Activated T-helper 2 cell treated with anti-CD3 and anti-CD28 coated beads, Interferon-gamma antibody, Interleukin-2, Interleukin-4, amounts not matched to agents 10 μg/mL and 5 μg/mL and 100 μg/mL, durations not matched to agents 14 hours and 24 hours and 36 hours (primary cell): Measurements from ENCODE around the gene POLDIP3. TPM values are rescaled to one million over a fixed set of nuclear protein-coding genes. Genes with fewer than 3 reads are reported as not detected.
"Not testable (repeated sequence)": the region's sequence is repeated elsewhere in the genome, so short reads cannot be mapped to it uniquely, and the experiment has no call there.

Experiments used
- DNase-seq: peaks from one replicate; pipeline ENCODE4 v3.0.0; 2021; ENCODE audit warnings: low spot score
- H3K27ac Mint-ChIP-seq: one replicate; pipeline ENCODE4 v1.8.0; 2021; ENCODE audit warnings: mixed read lengths
- H3K27me3 Mint-ChIP-seq: one replicate; pipeline ENCODE4 v1.8.0; 2021; ENCODE audit warnings: low read depth, mixed read lengths
- H3K36me3 Mint-ChIP-seq: one replicate; pipeline ENCODE4 v1.8.0; 2021; ENCODE audit warnings: low read depth, mixed read lengths
- H3K4me1 Mint-ChIP-seq: one replicate; pipeline ENCODE4 v1.8.0; 2021; ENCODE audit warnings: low read depth, mixed read lengths
- H3K4me3 Mint-ChIP-seq: one replicate; pipeline ENCODE4 v1.8.0; 2021; ENCODE audit warnings: low read depth, mild to moderate bottlenecking, moderate library complexity, mixed read lengths
- H3K9me3 Mint-ChIP-seq: one replicate; pipeline ENCODE4 v1.8.0; 2021; ENCODE audit warnings: mixed read lengths
- intact Hi-C: fragments of 100-400 bp; cut with micrococcal nuclease; formaldehyde crosslinking; loops from one replicate; pipeline ENCODE4 v1.15.1; 2023
- total RNA-seq: library from RNA; stranded (reverse); gene quantifications from 2 replicates; pipeline ENCODE4 v1.2.3, GENCODE V29; 2022

Gene POLDIP3
- total RNA-seq, 1 donor from 2014 or later = 74.7 TPM

DNA sequence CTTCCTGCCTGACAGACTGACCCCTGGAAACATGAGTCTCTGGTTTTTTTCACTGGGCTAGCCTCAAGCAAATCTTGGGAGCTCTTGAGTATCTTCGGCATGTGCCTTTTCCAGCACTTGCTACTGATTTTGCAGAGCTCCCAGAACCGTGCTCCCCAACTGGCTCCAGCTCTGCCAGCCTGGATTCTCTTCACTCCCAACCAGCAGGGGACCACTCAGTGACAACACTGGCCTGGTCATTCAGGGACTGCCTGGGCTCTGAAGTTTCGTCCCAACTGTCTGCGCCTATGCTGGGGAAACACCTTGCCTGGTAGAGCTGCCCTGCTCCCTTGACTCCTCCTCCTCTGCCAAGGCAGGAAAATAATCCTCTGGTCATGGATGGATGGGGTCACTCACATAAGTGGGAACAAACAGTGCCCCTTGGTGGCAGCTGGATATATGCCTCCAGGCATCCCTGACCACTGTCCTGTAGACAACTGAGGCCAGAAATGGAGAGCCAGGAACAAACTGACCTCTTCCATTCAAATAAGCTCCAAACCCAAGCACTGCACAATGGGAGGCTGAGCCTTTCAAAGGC lies 30.2 kb downstream of the POLDIP3 start:
- Mint-ChIP-seq H3K27ac (no peak overlapping the region), H3K27me3 (no peaks in the 10 kb centered on the region), H3K9me3 (no peaks in the 10 kb centered on the region), H3K4me1 (peaks cover 8% of the 10 kb centered on the region), H3K4me3 (no peak overlapping the region), H3K36me3 (peaks cover 53% of the 10 kb centered on the region)
- intact Hi-C loops = no loop called here
- no peak for DNase-seq

- Mint-ChIP-seq H3K4me3 (peak overlapping the region; percentile 62), H3K36me3 (peaks cover 56% of the 10 kb centered on the region), H3K4me1 (peaks cover 8% of the 10 kb centered on the region), H3K27me3 (no peaks in the 10 kb centered on the region), H3K27ac (no peak overlapping the region), H3K9me3 (no peaks in the 10 kb centered on the region)
- DNase-seq = no peak
- intact Hi-C loops = no loop called here
These were observed 31.7 kb downstream of the POLDIP3 start for GRCh38 chr22:42582987-42583386.

DNA sequence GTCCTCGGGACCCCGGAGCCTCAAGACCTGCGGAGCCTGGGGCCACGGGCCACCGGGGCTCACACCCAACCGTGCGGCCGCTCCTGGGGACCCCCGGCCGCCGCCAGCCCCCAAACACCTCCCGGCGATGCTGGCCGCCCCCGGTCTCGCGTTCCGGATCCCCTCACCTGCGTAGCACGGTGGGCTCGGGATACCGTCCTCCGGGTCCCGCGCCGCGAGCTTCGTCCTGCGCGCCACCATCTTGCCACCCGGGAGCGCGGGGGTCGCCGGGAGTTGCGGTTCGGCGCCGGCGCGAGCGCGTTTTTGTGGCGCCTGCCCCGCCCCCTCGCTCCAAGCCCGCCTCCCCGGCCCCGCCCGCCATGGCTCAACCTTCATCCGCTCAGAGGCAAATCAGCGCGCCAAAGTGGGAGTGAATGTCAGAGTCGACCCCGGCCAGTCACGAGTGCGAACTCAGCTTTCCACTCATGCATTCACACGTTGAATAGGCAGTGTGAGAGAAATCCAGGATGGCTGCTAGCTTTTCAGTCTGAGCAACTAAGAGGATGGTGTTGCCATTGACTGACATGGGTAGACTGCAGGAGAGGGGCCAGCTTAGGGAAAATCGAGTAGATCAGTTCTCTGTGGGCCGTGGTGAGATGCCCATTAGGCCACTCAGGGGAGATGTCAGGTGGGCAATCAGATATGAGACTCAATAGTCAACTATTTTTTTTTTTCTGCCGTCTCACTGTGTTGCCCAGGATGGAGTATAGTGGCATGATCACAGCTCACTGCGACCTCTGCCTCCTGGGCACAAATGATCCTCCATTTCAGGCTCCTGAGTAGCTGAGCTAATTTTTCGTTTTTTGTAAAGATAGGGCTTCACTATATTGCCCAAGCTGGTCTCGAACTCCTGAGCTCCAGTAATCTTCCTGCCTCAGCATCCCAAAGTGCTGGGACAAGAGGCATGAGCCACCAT lies 32.6 kb downstream of the POLDIP3 start:
- Mint-ChIP-seq H3K4me3 (peak overlapping the region; percentile 98), H3K9me3 (no peaks in the 10 kb centered on the region), H3K4me1 (peaks cover 8% of the 10 kb centered on the region), H3K36me3 (peaks cover 51% of the 10 kb centered on the region), H3K27ac (peak overlapping the region; percentile 69), H3K27me3 (no peaks in the 10 kb centered on the region)
- DNase-seq = peak; percentile 76
- intact Hi-C loops = no loop called here

- H3K27me3 Mint-ChIP-seq, intact Hi-C loops, DNase-seq, H3K4me1 Mint-ChIP-seq, H3K9me3 Mint-ChIP-seq: not testable (repeated sequence)
- Mint-ChIP-seq H3K4me3 (peak overlapping the region; percentile 98), H3K36me3 (peaks cover 45% of the 10 kb centered on the region), H3K27ac (peak overlapping the region; percentile 92)
These were observed 33.4 kb downstream of the POLDIP3 start for GRCh38 chr22:42581194-42581761.

DNA sequence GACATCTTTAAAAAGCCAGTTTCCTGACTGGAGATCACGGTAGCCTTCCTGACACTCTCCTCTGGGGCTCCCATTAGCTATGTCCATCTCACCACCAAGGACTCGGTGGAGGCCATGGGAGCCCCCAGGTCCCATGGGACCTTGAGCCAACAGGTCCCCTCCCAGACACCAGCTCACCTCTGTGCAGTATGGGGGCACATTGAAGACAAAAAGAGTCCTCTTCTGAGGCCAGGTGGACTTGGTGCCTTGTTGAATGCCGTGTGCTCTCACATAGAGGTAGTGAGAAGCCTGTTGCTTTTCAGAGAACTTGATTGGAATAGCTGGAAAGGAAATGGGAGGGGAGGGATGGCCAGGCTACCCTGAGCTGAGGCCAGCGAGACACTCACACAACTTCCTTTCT lies 34.6 kb downstream of the POLDIP3 start:
- H3K9me3 Mint-ChIP-seq, intact Hi-C loops, H3K27ac Mint-ChIP-seq: not testable (repeated sequence)

DNA sequence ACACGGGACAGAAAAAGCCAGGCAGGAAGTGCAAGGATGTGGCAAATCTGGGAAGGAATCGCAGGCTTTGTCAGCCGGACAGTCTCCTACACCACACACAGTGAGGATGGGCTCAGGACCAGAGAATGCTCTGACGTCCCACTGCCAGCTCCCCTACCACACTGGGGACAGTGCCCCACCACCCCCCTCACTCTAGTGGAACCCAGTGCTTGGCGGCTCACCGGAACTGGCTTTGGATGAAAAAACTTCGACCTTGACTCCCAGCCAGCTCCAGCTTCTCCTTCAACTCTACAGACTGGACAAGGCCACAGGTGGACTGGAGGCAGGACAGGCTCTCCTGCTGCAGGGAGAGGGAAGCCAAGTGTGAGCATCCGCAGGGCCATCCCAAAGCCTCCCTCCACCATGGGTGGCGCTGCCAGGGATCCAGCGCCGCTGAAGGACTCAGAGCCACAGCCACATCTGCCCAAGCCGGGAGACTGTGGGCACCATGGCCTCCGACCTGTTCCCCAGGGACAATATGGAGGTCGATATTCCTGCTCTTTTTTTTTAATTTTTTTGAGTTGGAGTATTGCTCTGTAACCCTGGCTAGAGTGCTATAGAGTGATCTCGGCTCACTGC lies 37.0 kb downstream of the POLDIP3 start:
- H3K4me1 Mint-ChIP-seq = peaks cover 8% of the 10 kb centered on the region
- H3K27ac Mint-ChIP-seq = no peak overlapping the region
- H3K4me3 Mint-ChIP-seq = no peak overlapping the region
- H3K27me3 Mint-ChIP-seq = no peaks in the 10 kb centered on the region
- H3K9me3 Mint-ChIP-seq = no peaks in the 10 kb centered on the region
- no peak for DNase-seq
- H3K36me3 Mint-ChIP-seq = peaks cover 32% of the 10 kb centered on the region
- intact Hi-C loops = no loop called here

More for the DNA sequence above, 34.6 kb downstream of the POLDIP3 start:
- DNase-seq, H3K27me3 Mint-ChIP-seq, H3K4me1 Mint-ChIP-seq: not testable (repeated sequence)
- peak overlapping the region; percentile 42 for H3K4me3 Mint-ChIP-seq
- H3K36me3 Mint-ChIP-seq = peaks cover 34% of the 10 kb centered on the region

DNA sequence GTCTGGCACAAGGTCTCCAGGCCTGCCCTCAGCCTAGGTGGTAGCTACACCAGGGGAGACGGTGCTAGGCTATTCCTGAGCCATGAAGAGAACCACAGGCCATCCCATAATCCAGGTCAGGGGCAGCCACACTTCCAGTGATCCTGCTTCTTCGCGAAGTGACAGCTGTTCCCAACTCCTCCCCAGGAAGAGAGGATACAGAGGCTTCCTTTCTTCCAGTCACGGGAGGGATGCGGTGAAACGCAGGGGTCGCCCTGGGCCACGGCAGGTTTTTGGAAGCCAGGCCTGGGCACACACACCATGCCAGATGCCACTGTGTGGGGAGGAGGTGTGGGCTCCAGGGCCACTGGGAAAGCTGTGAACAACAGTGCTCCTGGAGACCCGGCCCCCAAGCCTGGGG lies 37.5 kb downstream of the POLDIP3 start:
- DNase-seq, H3K27me3 Mint-ChIP-seq, H3K4me3 Mint-ChIP-seq, H3K27ac Mint-ChIP-seq, H3K4me1 Mint-ChIP-seq, H3K9me3 Mint-ChIP-seq, intact Hi-C loops: not testable (repeated sequence)
- H3K36me3 Mint-ChIP-seq = peaks cover 32% of the 10 kb centered on the region

GRCh38 chr22:42575996-42576574 lies 38.6 kb downstream of the POLDIP3 start:
- H3K4me3 Mint-ChIP-seq, H3K27ac Mint-ChIP-seq, intact Hi-C loops, H3K4me1 Mint-ChIP-seq, DNase-seq, H3K9me3 Mint-ChIP-seq, H3K27me3 Mint-ChIP-seq: not testable (repeated sequence)
- peaks cover 38% of the 10 kb centered on the region for H3K36me3 Mint-ChIP-seq

- H3K4me1 Mint-ChIP-seq, H3K4me3 Mint-ChIP-seq, intact Hi-C loops, H3K27me3 Mint-ChIP-seq, DNase-seq, H3K9me3 Mint-ChIP-seq, H3K27ac Mint-ChIP-seq: not testable (repeated sequence)
- peaks cover 41% of the 10 kb centered on the region for H3K36me3 Mint-ChIP-seq
These were observed 40.2 kb downstream of the POLDIP3 start for GRCh38 chr22:42574468-42574867.

DNA sequence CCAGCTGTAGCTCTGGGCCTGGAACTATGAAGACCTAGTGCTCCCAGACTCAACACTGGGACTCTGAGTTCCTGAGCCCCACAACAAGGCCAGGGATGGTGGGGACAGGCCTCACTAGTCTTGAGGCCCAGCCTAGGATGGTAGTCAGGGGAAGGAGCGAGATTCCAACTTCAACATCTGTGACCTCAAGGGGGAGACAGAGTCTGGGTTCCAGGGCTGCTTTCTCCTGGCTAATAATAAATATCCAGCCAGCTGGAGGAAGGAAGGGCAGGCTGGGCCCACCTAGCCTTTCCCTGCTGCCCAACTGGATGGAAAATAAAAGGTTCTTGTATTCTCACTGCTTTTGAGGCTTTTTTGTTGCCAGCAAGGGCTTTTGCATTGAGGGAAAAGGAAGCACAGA lies 40.6 kb downstream of the POLDIP3 start:
- H3K4me1 Mint-ChIP-seq, H3K9me3 Mint-ChIP-seq, H3K27ac Mint-ChIP-seq, H3K27me3 Mint-ChIP-seq, DNase-seq, intact Hi-C loops, H3K4me3 Mint-ChIP-seq: not testable (repeated sequence)
- peaks cover 41% of the 10 kb centered on the region for H3K36me3 Mint-ChIP-seq

- intact Hi-C loops, H3K27ac Mint-ChIP-seq: not testable (repeated sequence)
These were observed 43.6 kb downstream of the POLDIP3 start for GRCh38 chr22:42571068-42571467.

GRCh38 chr22:42570580-42570979 lies 44.1 kb downstream of the POLDIP3 start:
- H3K36me3 Mint-ChIP-seq = peaks cover 28% of the 10 kb centered on the region
- H3K27me3 Mint-ChIP-seq, H3K4me1 Mint-ChIP-seq, DNase-seq, H3K9me3 Mint-ChIP-seq, H3K27ac Mint-ChIP-seq, H3K4me3 Mint-ChIP-seq, intact Hi-C loops: not testable (repeated sequence)

More at GRCh38 chr22:42571068-42571467, 43.6 kb downstream of the POLDIP3 start:
- H3K9me3 Mint-ChIP-seq, H3K4me3 Mint-ChIP-seq, DNase-seq, H3K4me1 Mint-ChIP-seq, H3K27me3 Mint-ChIP-seq: not testable (repeated sequence)
- peaks cover 28% of the 10 kb centered on the region for H3K36me3 Mint-ChIP-seq
